ENCODE measurements around the gene ZC3HAV1. TPM values are rescaled to one million over a fixed set of nuclear protein-coding genes. Genes with fewer than 3 reads are reported as not detected.

ZC3HAV1 gene
- total RNA-seq, 1 donor = 122 TPM

- Histone ChIP-seq H3K9me3 (ENCODE audit: low read depth, low read length) (peaks cover 10% of the 10 kb centered on the region), H3K4me3 (ENCODE audit: low read length) (no peak overlapping the region), H3K27me3 (ENCODE audit: insufficient read depth, low read length) (no peaks in the 10 kb centered on the region), H3K4me1 (ENCODE audit: insufficient read depth, low read length) (no peaks in the 10 kb centered on the region)
Measured at GRCh38 chr7:139004321-139005090, 105.0 kb downstream of the ZC3HAV1 start.

- Histone ChIP-seq H3K4me3 (ENCODE audit: low read length) (no peak overlapping the region), H3K27me3 (ENCODE audit: insufficient read depth, low read length) (no peaks in the 10 kb centered on the region)
Measured at GRCh38 chr7:138999414-138999813, 110.1 kb downstream of the ZC3HAV1 start.

More at GRCh38 chr7:138999414-138999813, 110.1 kb downstream of the ZC3HAV1 start:
- H3K9me3 ChIP-seq (ENCODE audit: low read depth, low read length) = peaks cover 8% of the 10 kb centered on the region
- H3K4me1 ChIP-seq (ENCODE audit: insufficient read depth, low read length) = no peaks in the 10 kb centered on the region

Other genes starting within 250 kb of the ZC3HAV1 start
- 0.10 TPM for gene KIAA1549, start 128.3 kb downstream of the ZC3HAV1 start, total RNA-seq
- 1.4 TPM for gene ZC3HAV1L, start 73.7 kb downstream of the ZC3HAV1 start, total RNA-seq
- 6.0 TPM for gene UBN2, start 121.5 kb upstream of the ZC3HAV1 start, total RNA-seq
- 2.2 TPM for gene FMC1, start 231.6 kb upstream of the ZC3HAV1 start, total RNA-seq

Data from mononuclear cell (primary cell).